Activated naive CD4-positive, alpha-beta T cell treated with anti-CD3 and anti-CD28 coated beads, Interleukin-2, amount 10 ng/mL, durations not matched to agents 7 days and 5 days (primary cell): ENCODE measurements around the gene KLK14.

Experiments used
- CTCF ChIA-PET: fragments of 350-600 bp; sonication (Branson Sonifier 250); formaldehyde crosslinking; loops from one replicate; lab custom pipeline; 2021; ENCODE audit warnings: antibody characterized with exemption; lab: Charles Lee
- DNase-seq: peaks from one replicate; pipeline ENCODE4 v3.0.0-alpha.2; 2020
- H3K27ac Mint-ChIP-seq: one replicate; pipeline ENCODE4 v1.8.0; 2021; ENCODE audit warnings: mild to moderate bottlenecking, moderate library complexity, mixed read lengths
- H3K27me3 Mint-ChIP-seq: one replicate; pipeline ENCODE4 v1.8.0; 2021; ENCODE audit warnings: mild to moderate bottlenecking, mixed read lengths
- H3K36me3 Mint-ChIP-seq: one replicate; pipeline ENCODE4 v1.8.0; 2021; ENCODE audit warnings: mixed read lengths
- H3K4me1 Mint-ChIP-seq: one replicate; pipeline ENCODE4 v1.8.0; 2021; ENCODE audit warnings: mixed read lengths
- H3K4me3 Mint-ChIP-seq: one replicate; pipeline ENCODE4 v1.8.0; 2021; ENCODE audit warnings: mild to moderate bottlenecking, moderate library complexity, mixed read lengths
- H3K9me3 Mint-ChIP-seq: one replicate; pipeline ENCODE4 v1.8.0; 2021; ENCODE audit warnings: mixed read lengths

The KLK14 gene

DNA sequence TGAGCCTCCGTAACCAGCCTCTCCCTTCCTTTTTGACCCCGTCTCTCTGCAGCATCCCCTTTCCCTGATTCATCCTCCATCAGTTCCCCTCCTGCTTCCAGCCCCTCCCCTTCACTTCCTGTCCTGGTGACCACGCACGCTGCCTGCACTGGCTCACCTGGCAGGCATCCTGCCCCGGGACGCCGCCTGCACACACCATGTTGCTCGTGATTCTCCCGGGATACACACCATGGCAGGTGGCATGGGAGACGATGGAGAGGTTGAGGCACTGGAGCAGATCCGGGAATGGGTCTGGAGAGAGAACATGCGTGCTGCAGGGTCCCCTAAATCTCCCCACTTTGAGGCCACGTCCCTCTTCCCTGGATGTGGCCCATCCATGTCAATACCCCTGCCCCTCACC is 52.1 kb downstream of the KLK14 start:
- no peak for DNase-seq
- no peaks in the 10 kb centered on the region for H3K4me1 Mint-ChIP-seq
- H3K36me3 Mint-ChIP-seq, result no peaks in the 10 kb centered on the region
- no peak overlapping the region for H3K4me3 Mint-ChIP-seq
- H3K27ac Mint-ChIP-seq, result no peak overlapping the region
- no peaks in the 10 kb centered on the region for H3K9me3 Mint-ChIP-seq
- peaks cover 35% of the 10 kb centered on the region for H3K27me3 Mint-ChIP-seq
- CTCF ChIA-PET, result no interaction called here

DNA sequence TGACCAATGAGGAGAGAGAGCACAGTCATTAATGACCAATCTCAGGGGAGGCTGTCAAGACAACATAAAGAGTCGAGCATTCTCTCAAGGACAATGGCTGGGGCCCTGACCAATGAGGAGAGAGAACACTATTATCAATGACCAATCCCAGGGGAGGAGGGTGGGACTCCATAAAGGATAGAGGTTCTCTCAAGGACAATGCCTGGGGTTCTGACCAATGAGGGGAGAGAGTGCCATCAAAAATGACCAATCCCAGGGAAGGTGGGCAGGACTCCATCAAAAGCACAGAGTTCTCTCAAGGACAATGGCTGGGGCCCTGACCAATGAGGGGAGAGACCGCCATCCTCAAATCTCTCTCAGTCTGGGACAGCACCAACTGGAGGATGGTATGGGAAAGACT is 53.0 kb downstream of the KLK14 start:
- CTCF ChIA-PET, result no interaction called here
- Mint-ChIP-seq H3K4me1 (no peaks in the 10 kb centered on the region), H3K27ac (no peak overlapping the region), H3K9me3 (no peaks in the 10 kb centered on the region), H3K36me3 (no peaks in the 10 kb centered on the region), H3K27me3 (peaks cover 35% of the 10 kb centered on the region), H3K4me3 (no peak overlapping the region)
- DNase-seq, result no peak
